SK-N-SH treated with all-trans-retinoic acid at 6 μM for 48 hours (cell line): Measurements from ENCODE around the gene HERPUD2.
A peak's percentile ranks its signal among the peaks of the same experiment; 100 is the strongest.

Experiments
- ATAC-seq: fragments of 200-7000 bp; cut with Tn5 transposase; 3 replicates; pipeline ENCODE4 v1.9.1; 2020; ENCODE audit warnings: mild to moderate bottlenecking, moderate library complexity
- ARNTL ChIP-seq: fragments of 450-650 bp; formaldehyde crosslinking; IDR thresholded peaks from 2 replicates; pipeline ENCODE4 v1.5.0; 2020; ENCODE audit warnings: low read depth, mild to moderate bottlenecking, moderate library complexity, borderline replicate concordance
- BACH2 ChIP-seq: fragments of 250-450 bp; sonication (Bioruptor Pico); IDR thresholded peaks from 2 replicates; pipeline ENCODE4 v1.9.0; 2021; ENCODE audit warnings: mild to moderate bottlenecking, borderline replicate concordance
- CREB5 ChIP-seq: fragments of 250-450 bp; sonication (Bioruptor Pico); IDR thresholded peaks from 2 replicates; pipeline ENCODE4 v1.5.1; 2020; ENCODE audit warnings: low read depth, mild to moderate bottlenecking, moderate library complexity
- CSRNP3 ChIP-seq: fragments of 250-450 bp; sonication (Bioruptor Pico); IDR thresholded peaks from 2 replicates; pipeline ENCODE4 v1.5.1; 2021; ENCODE audit warnings: mild to moderate bottlenecking, moderate library complexity
- ESRRG ChIP-seq: fragments of 250-450 bp; sonication (Bioruptor Pico); IDR thresholded peaks from 2 replicates; pipeline ENCODE4 v1.6.1; 2021; ENCODE audit warnings: mild to moderate bottlenecking
- GLIS3 ChIP-seq: fragments of 250-450 bp; sonication (Bioruptor Pico); IDR thresholded peaks from 2 replicates; pipeline ENCODE4 v1.5.0; 2020; ENCODE audit warnings: mild to moderate bottlenecking, moderate library complexity
- ISL1 ChIP-seq: fragments of 250-450 bp; sonication (Bioruptor Pico); IDR thresholded peaks from 2 replicates; pipeline ENCODE4 v2.1.2; 2022; ENCODE audit warnings: mild to moderate bottlenecking, moderate library complexity
- OSR1 ChIP-seq: fragments of 250-450 bp; sonication (Bioruptor Pico); IDR thresholded peaks from 2 replicates; pipeline ENCODE4 v1.8.0; 2022; ENCODE audit warnings: moderate library complexity, mild to moderate bottlenecking, inconsistent platforms
- PATZ1 ChIP-seq: fragments of 250-450 bp; sonication (Bioruptor Pico); IDR thresholded peaks from 2 replicates; pipeline ENCODE4 v1.8.0; 2020; ENCODE audit warnings: mild to moderate bottlenecking, moderate library complexity, borderline replicate concordance
- POU6F1 ChIP-seq: fragments of 250-450 bp; sonication (Bioruptor Pico); IDR thresholded peaks from 2 replicates; pipeline ENCODE4 v1.8.0; 2021; ENCODE audit warnings: low read depth, mild to moderate bottlenecking, moderate library complexity, borderline replicate concordance
- PPARA ChIP-seq: fragments of 250-450 bp; sonication (Bioruptor Pico); IDR thresholded peaks from 2 replicates; pipeline ENCODE4 v1.5.0; 2020; ENCODE audit warnings: mild to moderate bottlenecking, borderline replicate concordance
- RARB ChIP-seq: fragments of 250-450 bp; sonication (Bioruptor Pico); IDR thresholded peaks from 2 replicates; pipeline ENCODE4 v1.8.0; 2021; ENCODE audit warnings: mild to moderate bottlenecking, moderate library complexity
- SNAI2 ChIP-seq: fragments of 250-450 bp; sonication (Bioruptor Pico); IDR thresholded peaks from 2 replicates; pipeline ENCODE4 v1.5.0; 2020; ENCODE audit warnings: mild to moderate bottlenecking, moderate library complexity
- TCF4 ChIP-seq: fragments of 250-450 bp; sonication (Bioruptor Pico); IDR thresholded peaks from 2 replicates; pipeline ENCODE4 v1.8.0; 2021; ENCODE audit warnings: mild to moderate bottlenecking, moderate library complexity, borderline replicate concordance
- TOX ChIP-seq: fragments of 250-450 bp; sonication (Bioruptor Pico); IDR thresholded peaks from 2 replicates; pipeline ENCODE4 v1.8.0; 2021; ENCODE audit warnings: mild to moderate bottlenecking, moderate library complexity, borderline replicate concordance
- TSHZ2 ChIP-seq: fragments of 250-450 bp; sonication (Bioruptor Pico); IDR thresholded peaks from 2 replicates; pipeline ENCODE4 v1.5.0; 2020; ENCODE audit warnings: mild to moderate bottlenecking, moderate library complexity
- ZC3H10 ChIP-seq: fragments of 250-450 bp; sonication (Bioruptor Pico); IDR thresholded peaks from 2 replicates; pipeline ENCODE4 v1.5.1; 2021; ENCODE audit warnings: mild to moderate bottlenecking, moderate library complexity
- ZFP3 ChIP-seq: fragments of 250-450 bp; sonication (Bioruptor Pico); IDR thresholded peaks from 2 replicates; pipeline ENCODE4 v1.5.0; 2020; ENCODE audit warnings: mild to moderate bottlenecking, moderate library complexity
- ZNF565 ChIP-seq: fragments of 450-650 bp; formaldehyde crosslinking; conservative IDR thresholded peaks from 2 replicates; pipeline ENCODE4 v1.5.0; 2020; ENCODE audit warnings: low read depth, mild to moderate bottlenecking, moderate library complexity
- ZNF70 ChIP-seq: fragments of 450-650 bp; formaldehyde crosslinking; IDR thresholded peaks from 2 replicates; pipeline ENCODE4 v1.5.0; 2020; ENCODE audit warnings: mild to moderate bottlenecking, moderate library complexity
- ZNF8 ChIP-seq: fragments of 450-650 bp; formaldehyde crosslinking; IDR thresholded peaks from 2 replicates; pipeline ENCODE4 v1.5.0; 2020; ENCODE audit warnings: mild to moderate bottlenecking, moderate library complexity

Gene HERPUD2

GRCh38 chr7:35728412-35729060 lies 33.6 kb upstream of the HERPUD2 start:
- TF ChIP-seq CREB5 (CRISPR knock-in tag), result no peak
- no peak for TF ChIP-seq PPARA (CRISPR knock-in tag)
- TF ChIP-seq TCF4, result no peak
- TF ChIP-seq ESRRG (CRISPR knock-in tag), result no peak
- no peak for TF ChIP-seq TSHZ2 (CRISPR knock-in tag)
- TF ChIP-seq ZNF565, result no peak
- TF ChIP-seq GLIS3 (CRISPR knock-in tag), result no peak
- no peak for TF ChIP-seq ARNTL
- TF ChIP-seq ZC3H10, result no peak
- peak; percentile 78 for ATAC-seq

GRCh38 chr7:35727571-35727970 lies 32.6 kb upstream of the HERPUD2 start:
- TF ChIP-seq ISL1 (CRISPR knock-in tag) (no peak), BACH2 (no peak), ZFP3 (no peak), TCF4 (no peak), TOX (CRISPR knock-in tag) (no peak), SNAI2 (CRISPR knock-in tag) (no peak), ZNF70 (CRISPR knock-in tag) (no peak)
- no peak for ATAC-seq

GRCh38 chr7:35726654-35727053 lies 31.7 kb upstream of the HERPUD2 start:
- no peak for ATAC-seq
- TF ChIP-seq CSRNP3 (CRISPR knock-in tag), result no peak
- no peak for TF ChIP-seq ESRRG (CRISPR knock-in tag)
- TF ChIP-seq ARNTL, result no peak
- no peak for TF ChIP-seq ZNF70 (CRISPR knock-in tag)
- no peak for TF ChIP-seq PATZ1 (CRISPR knock-in tag)
- no peak for TF ChIP-seq ZNF565
- no peak for TF ChIP-seq POU6F1
- no peak for TF ChIP-seq GLIS3 (CRISPR knock-in tag)
- no peak for TF ChIP-seq OSR1 (CRISPR knock-in tag)
- no peak for TF ChIP-seq CREB5 (CRISPR knock-in tag)
- TF ChIP-seq ZC3H10, result no peak
- no peak for TF ChIP-seq TOX (CRISPR knock-in tag)
- TF ChIP-seq BACH2, result no peak
- no peak for TF ChIP-seq TSHZ2 (CRISPR knock-in tag)
- TF ChIP-seq RARB, result no peak
- TF ChIP-seq ZNF8 (CRISPR knock-in tag), result no peak
- TF ChIP-seq PPARA (CRISPR knock-in tag), result no peak
